Stromal cell of bone marrow (primary cell): Measurements from ENCODE around the gene AGO1.
A peak's percentile ranks its signal among the peaks of the same experiment; 100 is the strongest.
"Not testable (repeated sequence)": the region's sequence is repeated elsewhere in the genome, so short reads cannot be mapped to it uniquely, and the experiment has no call there.

Experiments used
- DNase-seq: peaks from one replicate; pipeline ENCODE4 v3.0.0-alpha.2; 2012; ENCODE audit warnings: low read depth

Gene AGO1

DNA sequence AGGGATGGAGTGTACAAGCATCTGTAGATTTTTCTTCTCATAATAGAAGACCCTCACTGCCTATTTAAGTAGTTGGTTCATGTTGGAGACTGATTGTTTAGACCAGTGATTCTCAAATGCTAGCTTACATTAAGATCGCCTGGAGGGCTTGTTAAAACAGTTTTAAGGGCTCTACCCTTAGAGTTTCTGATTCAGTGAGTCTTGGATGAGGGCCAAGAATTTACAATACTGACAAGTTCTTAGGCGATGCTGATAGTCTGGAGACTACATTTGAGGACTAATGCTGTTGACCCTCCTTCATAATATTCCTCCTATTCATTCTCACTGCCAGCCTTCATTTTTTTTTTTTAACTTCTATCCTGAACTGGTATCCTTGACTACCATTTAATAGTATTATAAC, 32.7 kb downstream of the AGO1 start:
- DNase-seq: no peak

DNA sequence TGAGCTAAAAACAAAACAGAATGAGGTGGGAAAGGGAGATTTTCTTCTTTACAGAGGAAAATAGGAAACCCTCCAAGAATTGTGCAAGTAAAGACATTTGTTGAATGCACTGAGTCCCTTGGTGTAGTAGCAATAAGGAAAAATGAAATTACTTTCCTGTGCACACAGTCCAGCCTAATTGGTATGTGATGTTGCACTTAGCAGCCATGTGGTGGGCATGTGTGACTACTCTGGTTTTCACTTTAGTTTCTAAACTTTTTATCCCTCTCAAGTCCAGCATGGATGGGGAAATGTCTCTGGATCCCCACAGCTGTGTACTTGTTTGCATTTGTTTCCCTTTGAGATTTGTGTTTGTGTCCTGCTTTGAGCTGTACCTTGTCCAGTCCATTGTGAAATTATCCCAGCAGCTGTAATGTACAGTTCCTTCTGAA, 40.8 kb downstream of the AGO1 start:
- no peak for DNase-seq

GRCh38 chr1:35924838-35925237, 41.8 kb downstream of the AGO1 start:
- DNase-seq: no peak

DNA sequence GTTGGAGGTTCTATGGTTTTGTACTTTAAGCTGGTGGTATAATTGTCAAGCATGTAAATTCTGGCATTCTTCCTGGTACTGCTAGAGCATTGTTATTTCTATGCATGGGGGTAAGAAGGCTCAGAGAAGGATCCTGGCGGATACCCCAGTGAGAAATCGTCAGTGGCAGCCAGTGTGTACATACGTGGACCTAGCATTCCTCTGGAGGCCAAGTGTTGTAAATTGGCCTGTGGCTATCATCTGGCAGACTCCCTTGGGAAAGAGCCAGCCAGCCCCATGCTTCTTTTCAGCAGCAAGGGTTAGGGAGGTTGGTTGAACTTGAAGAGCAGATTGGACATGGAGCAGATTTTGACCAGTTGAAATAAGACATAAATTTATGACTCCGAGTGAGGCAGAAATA, 42.7 kb downstream of the AGO1 start:
- no peak for DNase-seq

DNA sequence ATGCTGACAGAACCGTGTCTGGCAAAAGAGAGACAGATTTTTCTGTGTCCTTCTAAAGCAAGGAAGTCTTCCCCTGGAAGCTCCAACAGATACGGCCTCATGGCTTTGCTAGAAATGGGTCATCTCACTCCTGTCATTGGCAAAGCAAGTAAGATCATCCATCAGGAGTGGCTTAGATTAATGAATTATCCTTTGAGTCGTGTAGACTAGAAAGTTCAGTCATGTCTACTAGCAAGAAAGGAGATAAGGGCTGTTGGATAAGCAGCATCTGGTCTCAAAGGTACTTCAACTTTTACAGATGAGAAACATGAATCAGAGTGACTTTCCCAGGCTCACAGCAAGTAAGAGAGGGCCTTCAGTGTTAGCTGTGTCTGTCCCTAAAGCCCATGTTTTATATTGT, 44.5 kb downstream of the AGO1 start:
- DNase-seq: no peak

GRCh38 chr1:35929730-35930592, 47.0 kb downstream of the AGO1 start:
- DNase-seq: peak; percentile 48

- DNase-seq: peak; percentile 57
Observed at GRCh38 chr1:35930593-35931445, 47.8 kb downstream of the AGO1 start, which contains the start of gene AGO3. TSS of gene AGO3 (plus strand) at chr1:35931105. CDS start at chr1:35931427, 322 bp downstream.

DNA sequence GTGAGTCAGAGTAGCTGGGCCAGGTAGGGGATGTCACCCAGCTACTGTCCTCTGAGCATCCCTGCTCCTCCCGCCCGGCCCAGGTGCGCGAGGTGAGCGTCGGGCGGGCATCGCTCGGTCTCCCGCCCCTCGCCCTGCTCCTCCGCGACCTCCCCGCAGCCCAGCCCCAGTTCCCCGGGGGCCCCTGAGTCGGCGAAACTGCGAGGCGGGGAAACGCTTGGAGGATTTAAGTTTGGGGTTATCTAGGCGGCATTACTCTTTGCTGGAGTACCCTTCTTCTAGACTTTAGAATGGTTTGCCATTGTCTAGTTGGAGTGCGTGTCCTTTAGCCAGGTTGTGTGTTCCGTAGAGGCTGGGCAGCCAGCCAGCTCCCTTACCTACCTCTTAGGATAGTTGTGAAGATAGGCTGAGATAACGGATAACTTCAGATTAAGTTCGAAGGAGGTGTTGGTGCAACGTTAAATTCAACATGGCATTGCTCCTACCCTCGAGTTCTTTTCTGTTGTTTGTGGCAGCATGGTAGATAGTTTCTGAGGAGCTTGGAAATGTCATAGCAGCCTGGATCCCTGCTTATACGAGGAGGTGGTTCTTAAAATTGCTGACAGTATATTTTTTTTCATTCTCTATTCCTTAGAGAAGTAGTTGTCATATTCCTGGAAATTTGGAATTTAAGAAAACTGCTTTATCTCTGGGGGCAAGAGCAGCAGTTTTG, 48.6 kb downstream of the AGO1 start:
- DNase-seq: no peak

- DNase-seq: no peak
Observed at GRCh38 chr1:35932158-35932636, 49.2 kb downstream of the AGO1 start.

DNA sequence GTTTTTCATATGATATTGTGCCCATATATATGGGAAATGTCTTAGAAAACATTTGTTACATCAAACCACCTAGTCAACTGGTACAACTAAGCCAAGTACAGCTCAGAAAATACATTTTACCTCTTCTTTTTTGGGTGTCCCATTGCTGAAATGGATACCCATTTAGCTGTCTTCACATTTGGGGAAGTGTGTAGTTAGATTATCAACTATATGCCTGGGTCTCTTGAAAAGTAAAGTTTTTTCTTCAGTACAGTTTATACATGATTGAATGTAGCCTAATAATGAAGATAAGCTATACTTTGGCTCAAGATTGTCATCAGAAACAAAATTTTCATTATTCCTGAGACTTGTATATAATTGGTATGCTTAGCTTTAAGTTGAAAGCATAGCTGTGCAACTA, 49.9 kb downstream of the AGO1 start:
- no peak for DNase-seq

- no peak for DNase-seq
Observed at GRCh38 chr1:35935442-35936388, 52.7 kb downstream of the AGO1 start.

GRCh38 chr1:35936838-35937237, 53.8 kb downstream of the AGO1 start:
- no peak for DNase-seq

DNA sequence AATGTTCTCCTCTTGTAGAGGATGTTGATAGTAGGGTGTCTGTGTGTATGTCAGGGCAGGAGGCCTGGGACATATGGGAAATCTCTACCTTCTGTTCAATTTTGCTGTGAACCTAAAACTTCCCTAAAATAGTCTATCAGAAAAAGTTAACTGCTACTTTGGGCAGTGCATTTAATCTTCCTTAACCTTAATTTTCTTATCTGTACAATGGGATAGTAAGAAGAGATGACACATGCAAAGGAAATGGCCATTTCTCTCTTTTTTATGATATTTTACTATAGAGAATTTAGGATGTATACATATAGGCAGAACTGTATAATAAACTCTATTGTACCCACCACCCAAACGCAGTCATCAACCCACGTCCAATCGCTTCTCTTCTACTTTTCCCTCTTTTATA, 56.5 kb downstream of the AGO1 start:
- no peak for DNase-seq

DNA sequence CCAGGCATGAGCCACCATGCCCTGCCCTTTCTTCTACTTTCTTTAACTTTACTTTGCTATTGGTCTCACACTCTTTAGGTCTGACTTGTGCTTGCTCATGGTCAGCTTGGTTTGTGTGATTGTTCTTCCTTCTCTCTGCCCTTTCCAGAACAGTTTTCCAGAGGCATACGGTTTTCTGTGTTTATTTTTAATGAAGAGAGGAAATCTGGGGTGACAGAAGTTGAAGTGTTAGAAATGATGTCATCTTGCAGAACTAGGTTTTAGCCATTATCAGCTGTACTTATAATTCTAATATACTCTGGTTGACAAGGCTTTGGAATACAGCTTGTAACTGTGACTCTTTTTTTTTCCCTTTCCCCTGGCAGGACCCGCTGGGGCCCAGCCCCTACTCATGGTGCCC, 62.3 kb downstream of the AGO1 start:
- DNase-seq: no peak

DNA sequence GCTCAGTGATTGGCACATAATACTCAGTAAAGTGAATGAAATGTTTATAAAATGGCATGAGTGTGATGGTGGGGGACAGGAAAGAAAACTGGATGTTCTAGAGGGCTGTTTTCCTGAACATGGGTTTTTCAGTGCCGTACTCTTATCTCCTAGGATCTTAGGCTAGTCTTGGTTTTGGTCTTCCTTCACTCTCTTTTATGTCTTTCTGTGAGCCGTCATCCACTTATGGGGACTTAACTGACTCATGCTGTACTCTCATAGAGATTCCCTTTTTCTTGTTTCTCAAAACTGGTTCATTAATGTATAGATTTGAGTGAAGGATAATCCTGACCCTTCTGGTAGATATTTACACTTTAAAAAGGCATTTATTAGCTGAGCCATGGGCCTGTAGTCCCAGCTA, 64.5 kb downstream of the AGO1 start:
- DNase-seq: no peak

GRCh38 chr1:35958558-35958957, 75.5 kb downstream of the AGO1 start:
- DNase-seq: no peak

- no peak for DNase-seq
Observed at GRCh38 chr1:35959304-35959703, 76.3 kb downstream of the AGO1 start.

- DNase-seq: no peak
Observed at GRCh38 chr1:35962952-35963351, 79.9 kb downstream of the AGO1 start.

- not testable (repeated sequence) for DNase-seq
Observed at GRCh38 chr1:35964277-35964676, 81.3 kb downstream of the AGO1 start.

GRCh38 chr1:35968396-35968795, 85.4 kb downstream of the AGO1 start:
- no peak for DNase-seq

DNA sequence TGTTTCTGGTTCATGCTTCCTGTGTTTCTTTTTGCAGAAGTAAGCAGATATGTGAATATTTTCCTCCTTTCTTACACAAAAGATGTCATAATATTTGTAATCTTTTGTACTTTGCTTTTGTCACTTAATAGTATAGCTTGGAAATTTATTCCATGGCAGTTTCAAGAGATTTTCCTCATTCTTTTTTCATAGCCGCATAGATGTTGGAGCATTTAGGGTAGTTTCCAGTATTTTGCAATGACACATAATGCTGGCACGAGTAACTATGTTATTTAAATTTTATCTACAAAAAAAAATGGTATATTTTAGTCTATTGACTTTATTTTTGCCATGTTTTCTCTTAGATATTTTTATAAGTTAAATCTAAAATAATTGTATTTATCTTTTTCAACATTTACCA, 88.6 kb downstream of the AGO1 start:
- no peak for DNase-seq
